Activated CD4-positive, alpha-beta T cell treated with anti-CD3 and anti-CD28 coated beads for 36 hours (primary cell): Measurements from ENCODE around the gene CNTF. TPM values are rescaled to one million over a fixed set of nuclear protein-coding genes. Genes with fewer than 3 reads are reported as not detected.

ENCODE experiments used
- ATAC-seq: fragments of 200-7000 bp; cut with Tn5 transposase; one replicate; pipeline ENCODE4 v1.10.0; 2021; ENCODE audit warnings: mild to moderate bottlenecking, moderate library complexity
- CTCF ChIA-PET: fragments of 350-600 bp; sonication (Branson Sonifier 250); formaldehyde crosslinking; loops from one replicate; lab custom pipeline; 2021; ENCODE audit warnings: antibody characterized with exemption; lab: Charles Lee
- POLR2A ChIA-PET: fragments of 350-600 bp; sonication (Branson Sonifier 250); formaldehyde crosslinking; loops from one replicate; lab custom pipeline; 2021; ENCODE audit warnings: antibody characterized with exemption, inconsistent platforms; lab: Charles Lee
- DNase-seq: peaks from one replicate; pipeline ENCODE4 v3.0.0-alpha.2; 2020
- H3K27ac Mint-ChIP-seq: one replicate; pipeline ENCODE4 v1.8.0; 2021; ENCODE audit warnings: mixed read lengths
- H3K27me3 Mint-ChIP-seq: one replicate; pipeline ENCODE4 v1.8.0; 2021; ENCODE audit warnings: mixed read lengths
- H3K36me3 Mint-ChIP-seq: one replicate; pipeline ENCODE4 v1.8.0; 2021; ENCODE audit warnings: low read depth, mixed read lengths
- H3K4me1 Mint-ChIP-seq: one replicate; pipeline ENCODE4 v1.8.0; 2021; ENCODE audit warnings: mixed read lengths
- H3K4me3 Mint-ChIP-seq: one replicate; pipeline ENCODE4 v1.8.0; 2021; ENCODE audit warnings: mild to moderate bottlenecking, moderate library complexity, mixed read lengths
- H3K9me3 Mint-ChIP-seq: one replicate; pipeline ENCODE4 v1.8.0; 2021; ENCODE audit warnings: low read depth, mixed read lengths
- intact Hi-C, 2 experiments: fragments of 100-400 bp; cut with DNase I in 1 of 2; cut with micrococcal nuclease in 1 of 2; formaldehyde crosslinking; loops; one replicate each; pipeline versions ENCODE4 v1.14.2 to v1.15.1; 2022 to 2024; cut with DNase I, micrococcal nuclease
- total RNA-seq, 2 experiments: library from RNA; stranded (reverse); gene quantifications; one replicate each; pipeline ENCODE4 v1.2.3, GENCODE V29; 2021

The CNTF gene
- total RNA-seq, 2 experiments from 2014 or later, result 1.6 to 3.4 TPM

GRCh38 chr11:58640386-58641023 lies 18.0 kb downstream of the CNTF start:
- Mint-ChIP-seq H3K4me1 (peaks cover 26% of the 10 kb centered on the region), H3K9me3 (peaks cover 5% of the 10 kb centered on the region), H3K27me3 (peaks cover 2% of the 10 kb centered on the region), H3K36me3 (no peaks in the 10 kb centered on the region), H3K4me3 (no peak overlapping the region), H3K27ac (peak overlapping the region; percentile 52)
- no peak for DNase-seq
- intact Hi-C loops, result no loop called here
- CTCF ChIA-PET, result interaction anchor here (0.7 to 4.5 kb wide), 5 partner anchors 9 to 532 kb away, joined by 3 to 34 read pairs (median 3); partner anchors contain the start of gene DTX4
- peak; percentile 79 for ATAC-seq
- POLR2A ChIA-PET, result no interaction called here

- Mint-ChIP-seq H3K27ac (no peak overlapping the region), H3K9me3 (peaks cover 14% of the 10 kb centered on the region), H3K4me3 (no peak overlapping the region), H3K27me3 (peaks cover 2% of the 10 kb centered on the region), H3K36me3 (peaks cover under 1% of the 10 kb centered on the region), H3K4me1 (peaks cover 26% of the 10 kb centered on the region)
- ChIA-PET POLR2A (no interaction called here), CTCF (interaction anchor here (0.9 kb wide), 1 partner anchor 13 kb away, joined by 7 read pairs; no protein-coding TSS in a partner anchor)
- intact Hi-C loops, result no loop called here
- DNase-seq (no peak), ATAC-seq (no peak)
Observed at GRCh38 chr11:58641341-58641740, 18.9 kb downstream of the CNTF start.

GRCh38 chr11:58641803-58642581 lies 19.5 kb downstream of the CNTF start:
- Mint-ChIP-seq H3K9me3 (peaks cover 16% of the 10 kb centered on the region), H3K4me3 (no peak overlapping the region), H3K36me3 (peaks cover 5% of the 10 kb centered on the region), H3K27ac (no peak overlapping the region), H3K27me3 (peaks cover 2% of the 10 kb centered on the region), H3K4me1 (peaks cover 26% of the 10 kb centered on the region)
- ChIA-PET CTCF (interaction anchor here (0.9 kb wide), 1 partner anchor 13 kb away, joined by 3 read pairs; no protein-coding TSS in a partner anchor), POLR2A (no interaction called here)
- DNase-seq, result no peak
- intact Hi-C loops, result no loop called here
- no peak for ATAC-seq

- peaks cover 5% of the 10 kb centered on the region for H3K36me3 Mint-ChIP-seq
- ChIA-PET CTCF (interaction anchor here (0.6 to 2.1 kb wide), 6 partner anchors 9 to 152 kb away, joined by 3 to 7 read pairs (median 4); partner anchors contain the start of gene CNTF), POLR2A (no interaction called here)
- DNase-seq (no peak), ATAC-seq (no peak)
- peaks cover 2% of the 10 kb centered on the region for H3K27me3 Mint-ChIP-seq
- H3K4me1 Mint-ChIP-seq, result peaks cover 10% of the 10 kb centered on the region
- no peak overlapping the region for H3K27ac Mint-ChIP-seq
- H3K9me3 Mint-ChIP-seq, result peaks cover 16% of the 10 kb centered on the region
- intact Hi-C loops, result no loop called here
- H3K4me3 Mint-ChIP-seq, result no peak overlapping the region
Observed at GRCh38 chr11:58645854-58646253, 23.4 kb downstream of the CNTF start.

GRCh38 chr11:58647141-58647699 lies 24.8 kb downstream of the CNTF start:
- Mint-ChIP-seq H3K36me3 (peaks cover 5% of the 10 kb centered on the region), H3K9me3 (peaks cover 16% of the 10 kb centered on the region), H3K27me3 (peaks cover 2% of the 10 kb centered on the region), H3K27ac (no peak overlapping the region), H3K4me3 (no peak overlapping the region), H3K4me1 (no peaks in the 10 kb centered on the region)
- DNase-seq (no peak), ATAC-seq (no peak)
- intact Hi-C loops, result no loop called here
- ChIA-PET POLR2A (interaction anchor here (0.6 kb wide), 1 partner anchor 1207 kb away, joined by 3 read pairs; no protein-coding TSS in a partner anchor), CTCF (interaction anchor here (0.6 to 2.1 kb wide), 4 partner anchors 8 to 1335 kb away, joined by 3 to 7 read pairs (median 4); no protein-coding TSS in a partner anchor)

- DNase-seq (no peak), ATAC-seq (no peak)
- ChIA-PET CTCF (interaction anchor here (0.6 to 2.1 kb wide), 4 partner anchors 18 to 1336 kb away, joined by 3 to 7 read pairs (median 4); no protein-coding TSS in a partner anchor), POLR2A (no interaction called here)
- no peaks in the 10 kb centered on the region for H3K4me1 Mint-ChIP-seq
- peaks cover 5% of the 10 kb centered on the region for H3K36me3 Mint-ChIP-seq
- peaks cover 2% of the 10 kb centered on the region for H3K27me3 Mint-ChIP-seq
- H3K27ac Mint-ChIP-seq, result no peak overlapping the region
- intact Hi-C loops, result no loop called here
- H3K9me3 Mint-ChIP-seq, result peaks cover 16% of the 10 kb centered on the region
- no peak overlapping the region for H3K4me3 Mint-ChIP-seq
Observed at GRCh38 chr11:58647866-58648265, 25.4 kb downstream of the CNTF start.

- Mint-ChIP-seq H3K4me1 (peaks cover 11% of the 10 kb centered on the region), H3K9me3 (peaks cover 14% of the 10 kb centered on the region), H3K4me3 (no peak overlapping the region), H3K27ac (no peak overlapping the region), H3K36me3 (peaks cover 5% of the 10 kb centered on the region), H3K27me3 (no peaks in the 10 kb centered on the region)
- CTCF ChIA-PET, result interaction anchor here (1.2 to 1.5 kb wide), 2 partner anchors 9 to 20 kb away, joined by 3 to 5 read pairs; no protein-coding TSS in a partner anchor
- DNase-seq (no peak), ATAC-seq (no peak)
- intact Hi-C loops, result loop anchor here in 1 of 2 experiments (10.0 kb wide), 3 partner anchors 65 to 405 kb away; no protein-coding TSS in a partner anchor
- POLR2A ChIA-PET, result no interaction called here
Observed at GRCh38 chr11:58649623-58650022, 27.2 kb downstream of the CNTF start.

GRCh38 chr11:58650496-58650895 lies 28.0 kb downstream of the CNTF start:
- ChIA-PET CTCF (interaction anchor here (0.7 to 1.2 kb wide), 3 partner anchors 10 to 33 kb away, joined by 3 to 4 read pairs (median 3); no protein-coding TSS in a partner anchor), POLR2A (no interaction called here)
- ATAC-seq (no peak), DNase-seq (no peak)
- Mint-ChIP-seq H3K36me3 (peaks cover 5% of the 10 kb centered on the region), H3K27me3 (no peaks in the 10 kb centered on the region), H3K9me3 (peaks cover 11% of the 10 kb centered on the region), H3K4me3 (no peak overlapping the region), H3K27ac (no peak overlapping the region), H3K4me1 (peaks cover 19% of the 10 kb centered on the region)
- intact Hi-C loops, result loop anchor here in 1 of 2 experiments (10.0 kb wide), 3 partner anchors 64 to 404 kb away; no protein-coding TSS in a partner anchor

GRCh38 chr11:58652726-58653280 lies 30.3 kb downstream of the CNTF start:
- no peak overlapping the region for H3K27ac Mint-ChIP-seq
- no peaks in the 10 kb centered on the region for H3K9me3 Mint-ChIP-seq
- H3K4me1 Mint-ChIP-seq, result peaks cover 20% of the 10 kb centered on the region
- no peaks in the 10 kb centered on the region for H3K36me3 Mint-ChIP-seq
- DNase-seq (no peak), ATAC-seq (no peak)
- ChIA-PET CTCF (interaction anchor here (0.8 to 1.8 kb wide), 7 partner anchors 23 to 484 kb away, joined by 3 to 10 read pairs (median 4); partner anchors contain the start of gene GLYAT), POLR2A (no interaction called here)
- intact Hi-C loops, result loop anchor here (2.0 to 10.0 kb wide), 4 partner anchors 62 to 402 kb away; no protein-coding TSS in a partner anchor
- no peaks in the 10 kb centered on the region for H3K27me3 Mint-ChIP-seq
- no peak overlapping the region for H3K4me3 Mint-ChIP-seq

GRCh38 chr11:58654079-58654907 lies 31.8 kb downstream of the CNTF start:
- intact Hi-C loops, result loop anchor here (1.0 to 10.0 kb wide), 7 partner anchors 21 to 405 kb away; no protein-coding TSS in a partner anchor
- H3K27ac Mint-ChIP-seq, result peak overlapping the region; percentile 62
- no peaks in the 10 kb centered on the region for H3K9me3 Mint-ChIP-seq
- DNase-seq (peak; percentile 90), ATAC-seq (peak; percentile 87)
- peaks cover 20% of the 10 kb centered on the region for H3K4me1 Mint-ChIP-seq
- ChIA-PET POLR2A (interaction anchor here (0.7 kb wide), 2 partner anchors 94 to 725 kb away, joined by 3 read pairs; no protein-coding TSS in a partner anchor), CTCF (interaction anchor here (0.6 to 3.3 kb wide), 18 partner anchors 8 to 503 kb away, joined by 3 to 12 read pairs (median 3); no protein-coding TSS in a partner anchor)
- H3K4me3 Mint-ChIP-seq, result no peak overlapping the region
- H3K27me3 Mint-ChIP-seq, result no peaks in the 10 kb centered on the region
- H3K36me3 Mint-ChIP-seq, result no peaks in the 10 kb centered on the region
